GM21526 (cell line): ENCODE data around the gene PTGER4.
"Not testable (repeated sequence)": the region's sequence is repeated elsewhere in the genome, so short reads cannot be mapped to it uniquely, and the experiment has no call there.

Source experiments
- ATAC-seq: cut with Tn5 transposase; IDR thresholded peaks from one replicate; pipeline ENCODE4 v1.9.1; 2021; ENCODE audit warnings: moderate library complexity; ENCODE audit not compliant: unreplicated experiment, low FRiP score

PTGER4 gene

DNA sequence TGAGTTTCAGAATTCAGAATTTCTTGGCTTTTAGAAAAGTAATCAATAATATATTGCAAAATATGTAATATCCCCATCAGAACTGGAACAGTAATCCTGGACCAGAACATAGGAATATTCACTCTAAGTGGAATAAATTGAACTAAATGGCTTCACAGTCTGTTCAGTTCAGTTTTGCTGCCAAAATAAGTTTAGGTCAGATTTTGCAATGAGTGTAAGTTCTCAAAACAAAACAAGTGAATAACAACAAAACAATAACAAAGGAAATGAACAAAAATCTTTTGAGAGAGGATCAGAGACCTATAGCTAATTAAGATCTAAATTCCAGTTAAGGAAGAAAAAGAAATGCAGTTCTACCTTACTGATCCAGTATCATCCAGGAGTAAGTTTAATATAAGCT lies 9.3 kb downstream of the PTGER4 start:
- ATAC-seq = no peak

DNA sequence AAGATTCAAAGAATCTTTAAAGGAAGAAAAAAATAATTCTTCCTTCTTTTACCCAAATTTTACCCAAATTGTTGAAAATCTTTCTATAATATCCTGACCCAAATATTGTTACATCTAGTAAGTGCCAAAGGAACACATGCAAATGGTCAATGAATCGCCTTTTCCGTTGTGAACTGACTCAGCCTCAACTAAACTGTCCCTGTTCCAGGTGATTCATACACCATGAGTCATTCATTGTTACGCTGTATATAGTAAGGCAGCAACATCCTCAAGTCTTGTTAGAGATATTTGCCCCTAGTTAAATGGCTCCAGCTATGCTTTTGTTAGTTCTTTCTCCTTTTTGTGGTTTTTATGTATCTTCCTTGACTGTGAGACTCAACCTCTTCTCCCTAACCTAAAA lies 9.7 kb downstream of the PTGER4 start:
- ATAC-seq = no peak

DNA sequence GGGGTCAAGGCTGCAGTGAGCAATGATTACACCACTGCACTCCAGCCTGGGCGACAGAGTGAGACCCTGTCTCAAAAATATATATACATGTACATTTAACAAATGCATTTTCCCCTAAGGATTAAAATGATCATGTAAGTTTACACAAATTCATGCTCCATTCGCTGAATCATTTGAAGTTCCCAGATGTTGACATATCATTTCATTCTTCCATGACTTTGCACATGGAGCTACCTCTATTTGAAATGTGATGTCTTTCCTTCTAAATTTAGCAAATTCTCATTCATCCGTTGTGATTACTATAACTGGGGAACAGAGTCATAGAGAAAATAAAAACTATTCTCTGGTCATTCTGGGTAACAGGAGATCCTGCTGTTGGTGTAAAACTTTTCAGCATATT lies 10.6 kb downstream of the PTGER4 start:
- ATAC-seq = no peak

DNA sequence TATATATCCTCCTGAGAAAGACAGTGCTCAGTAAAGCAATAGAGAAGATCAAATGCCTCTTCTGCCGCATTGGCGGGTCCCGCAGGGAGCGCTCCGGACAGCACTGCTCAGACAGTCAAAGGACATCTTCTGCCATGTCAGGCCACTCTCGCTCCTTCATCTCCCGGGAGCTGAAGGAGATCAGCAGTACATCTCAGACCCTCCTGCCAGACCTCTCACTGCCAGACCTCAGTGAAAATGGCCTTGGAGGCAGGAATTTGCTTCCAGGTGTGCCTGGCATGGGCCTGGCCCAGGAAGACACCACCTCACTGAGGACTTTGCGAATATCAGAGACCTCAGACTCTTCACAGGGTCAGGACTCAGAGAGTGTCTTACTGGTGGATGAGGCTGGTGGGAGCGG lies 12.2 kb downstream of the PTGER4 start:
- no peak for ATAC-seq

DNA sequence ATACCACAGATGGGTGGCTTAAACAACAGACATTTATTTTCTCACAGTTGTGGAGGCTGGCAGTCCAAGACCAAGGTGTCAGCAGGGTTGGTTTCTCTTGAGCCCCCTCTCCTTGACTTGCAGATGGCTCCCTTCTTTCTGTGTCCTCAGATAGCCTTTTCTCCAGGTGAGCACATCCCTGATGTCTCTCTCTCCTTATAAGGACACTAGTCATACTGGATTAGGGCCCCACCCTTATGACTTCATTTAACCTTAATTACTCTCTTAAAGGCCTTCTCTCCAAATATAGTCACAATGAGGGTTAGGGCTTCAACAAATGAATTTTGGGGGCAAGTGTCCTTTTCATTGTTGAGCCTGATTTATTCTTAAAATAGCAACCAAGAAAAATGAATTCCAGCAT lies 14.7 kb downstream of the PTGER4 start:
- no peak for ATAC-seq

DNA sequence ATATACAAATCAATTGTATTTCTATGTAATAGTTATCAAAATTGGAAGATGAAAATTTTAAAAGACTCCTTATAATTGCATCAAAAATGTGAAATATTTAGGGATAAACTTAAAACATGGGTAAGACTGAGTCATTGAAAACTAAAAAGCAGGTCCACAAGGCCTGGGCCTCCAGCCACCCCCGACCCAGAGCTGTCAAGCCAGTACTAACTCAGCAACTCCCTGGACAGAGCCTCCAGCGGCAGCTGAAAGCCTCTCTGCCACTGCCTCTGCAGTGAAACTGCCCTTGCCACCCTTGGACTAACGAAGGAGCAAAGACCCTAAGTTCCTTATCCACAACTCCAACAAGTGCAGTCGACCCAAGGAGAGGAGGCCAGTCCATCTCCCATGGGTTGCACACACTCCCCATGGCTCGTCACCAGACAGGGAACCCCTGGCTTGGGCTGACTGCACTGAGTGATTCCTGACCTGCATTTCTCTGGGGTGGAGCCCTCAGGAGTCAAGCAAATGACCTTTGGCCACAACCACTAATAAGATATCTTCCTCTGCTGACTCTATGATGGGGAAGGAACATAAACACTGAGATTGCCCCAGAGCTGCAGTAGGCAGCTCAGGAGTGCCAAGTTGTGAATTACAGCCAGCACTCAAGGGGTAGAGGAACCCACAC lies 20.5 kb downstream of the PTGER4 start:
- no peak for ATAC-seq

DNA sequence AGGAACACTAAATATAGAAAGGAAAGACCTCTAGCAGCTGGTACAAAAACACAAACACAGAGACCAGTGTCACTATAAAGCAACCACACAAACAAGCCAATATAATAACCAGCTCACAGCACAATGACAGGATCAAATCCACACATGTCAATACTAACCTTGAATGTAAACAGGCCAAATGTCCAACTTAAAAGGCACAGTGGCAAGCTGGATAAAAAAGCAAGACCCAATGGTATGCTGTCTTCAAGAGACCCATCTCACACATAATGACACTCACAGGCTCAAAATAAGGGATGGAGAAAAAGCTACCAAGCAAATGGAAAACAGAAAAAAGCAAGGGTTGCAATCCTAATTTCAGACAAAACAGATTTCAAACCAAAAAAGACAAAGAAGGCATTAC lies 22.3 kb downstream of the PTGER4 start:
- not testable (repeated sequence) for ATAC-seq

DNA sequence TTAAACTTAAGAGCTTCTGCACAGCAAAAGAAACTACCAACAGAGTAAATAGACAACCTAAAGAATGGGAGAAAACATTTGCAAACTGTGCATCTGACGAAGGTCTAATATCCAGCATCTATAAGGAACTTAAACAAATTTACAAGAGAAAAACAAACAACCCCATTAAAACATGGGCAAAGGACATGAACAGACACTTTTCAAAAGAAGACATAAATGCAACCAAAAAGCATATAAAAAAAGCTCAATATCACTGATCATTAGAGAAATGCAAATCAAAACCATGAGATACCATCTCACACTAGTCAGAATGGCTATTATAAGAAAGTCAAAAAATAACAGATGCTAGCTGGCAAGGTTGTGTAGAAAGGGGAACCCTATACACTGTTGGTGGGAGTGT lies 25.8 kb downstream of the PTGER4 start:
- ATAC-seq = not testable (repeated sequence)

DNA sequence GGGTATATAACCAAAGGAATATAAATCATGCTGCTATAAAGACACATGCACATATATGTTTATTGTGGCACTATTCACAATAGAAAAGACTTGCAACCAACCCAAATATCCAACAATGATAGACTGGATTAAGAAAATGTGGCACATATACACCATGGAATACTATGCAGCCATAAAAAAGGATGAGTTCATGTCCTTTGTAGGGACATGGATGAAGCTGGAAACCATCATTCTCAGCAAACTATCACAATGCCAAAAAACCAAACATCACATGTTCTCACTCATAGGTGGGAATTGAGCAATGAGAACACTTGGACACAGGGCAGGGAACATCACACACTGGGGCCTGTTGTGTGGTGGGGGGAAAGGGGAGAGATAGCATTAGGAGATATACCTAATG lies 30.9 kb downstream of the PTGER4 start:
- ATAC-seq = not testable (repeated sequence)

DNA sequence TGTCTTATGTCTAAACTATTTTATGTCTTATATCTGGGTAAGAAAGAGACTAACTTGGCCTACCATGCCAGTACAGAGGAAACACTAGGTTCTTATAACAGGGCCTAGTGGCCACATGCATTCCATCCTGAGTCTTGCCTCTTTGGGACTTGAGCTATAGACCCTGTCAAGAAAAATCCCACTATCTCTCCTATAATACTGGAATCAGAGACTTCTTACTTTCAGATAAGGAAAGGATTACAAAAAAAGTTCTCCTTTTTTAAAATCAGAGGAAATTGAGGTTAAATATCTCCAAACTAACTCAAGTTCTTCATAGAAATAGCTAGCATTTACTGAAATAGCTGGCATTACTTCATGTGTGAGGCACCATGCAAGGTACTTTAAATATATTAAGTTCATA lies 34.3 kb downstream of the PTGER4 start:
- ATAC-seq = no peak

DNA sequence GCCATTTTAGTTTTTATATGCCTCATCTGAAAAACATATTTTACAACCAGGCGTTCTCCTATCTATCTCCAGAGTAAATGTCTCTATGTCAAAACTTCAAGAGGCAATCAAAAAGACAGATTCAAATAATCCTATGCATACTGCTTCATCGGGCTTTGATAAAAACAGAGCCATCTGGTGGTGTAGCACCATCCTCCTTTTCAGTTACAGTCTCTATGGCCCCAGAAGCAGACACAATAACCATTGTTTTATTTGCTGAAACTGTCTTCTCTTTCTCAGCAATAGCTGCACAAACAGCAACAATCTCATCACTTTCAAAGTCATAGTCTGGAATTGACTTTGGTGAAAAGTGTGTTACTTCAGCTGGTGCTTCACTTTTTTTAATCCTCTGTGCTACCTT lies 36.3 kb downstream of the PTGER4 start:
- no peak for ATAC-seq

DNA sequence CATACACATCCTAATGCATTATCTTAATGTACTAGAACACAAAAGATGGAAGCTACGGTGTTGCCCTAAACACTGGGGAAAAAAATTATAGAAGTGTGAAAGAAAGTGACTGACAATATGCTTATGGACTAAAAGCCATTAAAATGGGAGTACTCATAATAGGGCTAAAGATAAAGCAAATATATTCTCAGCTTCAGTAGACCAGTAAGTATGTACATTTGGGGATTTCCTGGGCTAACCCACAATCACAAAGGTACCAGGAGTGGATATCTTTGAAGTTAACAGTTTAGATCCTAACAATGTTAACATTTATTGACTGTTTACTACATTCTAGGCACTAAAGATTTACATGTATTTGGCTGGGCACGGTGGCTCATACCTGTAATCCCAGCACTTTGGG lies 36.9 kb downstream of the PTGER4 start:
- no peak for ATAC-seq

DNA sequence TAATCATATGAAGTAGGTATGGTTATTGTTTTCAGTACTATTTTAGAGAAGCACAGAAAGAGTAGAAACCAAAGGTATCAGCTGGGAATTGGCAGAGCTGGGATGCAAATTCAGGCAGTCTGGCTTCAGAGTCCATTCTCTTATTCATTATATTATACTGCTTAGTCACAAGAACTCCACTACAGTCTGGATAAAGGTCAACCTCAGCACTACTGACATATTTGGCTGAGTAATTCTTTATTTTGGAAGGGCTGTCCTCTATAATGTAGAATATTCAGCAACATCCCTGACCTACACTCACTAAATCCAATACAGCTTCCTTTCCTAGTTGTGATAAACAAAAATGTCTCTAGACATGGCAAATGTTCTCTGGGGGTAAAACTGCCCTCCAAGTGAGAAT lies 37.6 kb downstream of the PTGER4 start:
- ATAC-seq = no peak

DNA sequence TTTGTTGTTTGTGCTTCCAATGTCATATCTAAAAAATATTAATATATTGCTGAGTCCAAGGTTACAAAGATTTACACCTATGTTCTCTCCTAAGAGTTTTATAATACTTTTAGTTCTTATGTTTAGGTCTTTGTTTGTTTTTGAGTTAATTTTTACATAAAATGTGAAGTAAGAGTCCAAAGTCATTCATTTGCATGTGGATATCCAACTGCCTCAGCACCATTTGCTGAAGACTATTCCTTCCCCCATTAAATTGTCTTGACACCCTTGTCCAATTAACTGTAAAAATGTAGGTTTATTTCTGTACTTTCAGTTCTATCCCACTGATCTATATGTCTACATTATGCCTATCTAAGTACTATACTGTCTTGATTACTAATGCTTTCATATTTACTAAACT lies 40.4 kb downstream of the PTGER4 start:
- ATAC-seq = no peak

DNA sequence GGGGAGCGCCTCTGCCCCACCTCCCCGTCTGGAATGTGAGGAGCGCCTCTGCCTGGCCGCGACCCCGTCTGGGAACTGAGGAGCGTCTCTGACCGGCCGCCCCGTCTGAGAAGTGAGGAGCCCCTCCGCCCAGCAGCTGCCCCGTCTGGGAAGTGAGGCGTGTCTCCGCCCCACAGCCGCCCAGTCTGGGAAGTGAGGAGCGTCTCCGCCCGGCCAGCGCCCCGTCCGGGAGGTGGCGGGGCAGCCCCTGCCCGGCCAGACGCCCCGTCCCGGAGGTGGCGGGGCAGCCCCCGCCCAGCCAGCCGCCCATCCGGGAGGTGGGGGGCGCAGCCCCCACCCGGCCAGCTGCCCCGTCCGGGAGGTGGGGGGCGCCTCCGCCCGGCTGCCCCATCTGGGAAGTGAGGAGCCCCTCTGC lies 42.8 kb downstream of the PTGER4 start:
- ATAC-seq = not testable (repeated sequence)

DNA sequence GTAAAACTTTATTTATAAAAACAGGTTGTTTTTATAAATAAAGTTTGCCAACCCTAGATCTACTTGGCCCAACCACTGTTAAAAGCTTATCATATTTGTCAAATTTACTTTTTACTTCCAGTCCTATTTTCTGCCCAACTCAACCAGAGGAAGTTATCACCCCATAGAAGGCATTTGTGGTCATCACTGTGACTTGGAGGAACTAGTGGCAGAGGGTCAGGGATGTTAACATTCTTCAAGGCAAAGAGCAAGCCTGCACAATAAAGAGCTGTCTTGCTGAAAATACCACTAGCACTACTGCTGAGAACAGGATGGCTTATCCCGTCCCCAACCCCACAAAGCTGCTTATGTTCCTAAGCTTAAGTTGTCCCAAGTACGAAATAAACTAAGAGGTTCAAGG lies 53.7 kb downstream of the PTGER4 start:
- no peak for ATAC-seq

DNA sequence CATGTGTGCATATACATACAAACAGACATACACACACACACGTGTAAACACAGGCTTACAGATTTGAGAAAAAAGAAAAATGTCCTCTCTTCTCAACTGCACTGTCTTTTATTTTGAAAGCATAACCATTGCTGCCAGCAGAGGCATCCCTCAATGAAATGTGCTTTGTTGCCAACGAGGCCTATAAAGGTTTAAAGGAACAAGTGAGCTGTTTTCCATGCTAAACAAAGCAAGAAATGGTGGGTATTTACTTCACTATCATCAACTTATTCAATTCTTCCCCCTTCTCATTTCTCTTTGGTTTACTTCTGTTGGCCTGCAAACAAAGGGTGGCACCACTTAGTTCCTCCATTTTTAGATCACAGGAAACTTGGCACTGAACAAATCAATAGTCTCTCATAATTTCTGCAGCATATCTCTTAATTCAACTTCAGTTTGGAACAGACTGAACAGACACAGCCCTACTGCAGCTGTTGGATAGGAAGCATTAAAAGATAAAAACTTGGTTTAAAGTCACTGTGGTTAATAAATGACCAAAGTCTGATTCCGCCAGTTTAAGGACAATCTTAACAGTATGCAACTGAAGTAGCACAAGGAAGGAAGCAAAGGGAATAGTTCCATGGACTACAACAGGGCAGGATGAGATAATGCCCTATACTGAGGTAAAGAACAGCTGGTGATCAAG lies 54.3 kb downstream of the PTGER4 start:
- no peak for ATAC-seq

DNA sequence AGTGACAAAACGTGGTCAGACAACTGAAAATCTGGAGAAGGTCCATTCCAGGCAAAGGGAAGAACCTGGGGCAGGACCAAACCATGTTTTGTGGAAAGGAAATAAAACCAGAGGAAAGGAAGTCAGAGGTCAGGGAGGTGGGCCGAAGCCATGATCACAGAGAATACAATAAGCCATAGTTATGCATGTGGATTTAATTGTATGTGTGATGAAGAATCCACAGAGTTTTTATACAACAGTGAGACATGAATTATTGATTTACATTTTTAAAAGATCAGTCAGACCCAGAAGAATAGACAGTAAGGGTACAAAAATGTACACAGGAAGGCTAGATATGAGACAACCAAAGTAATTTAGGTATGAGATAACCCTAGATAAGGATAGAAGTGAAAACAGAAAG lies 55.3 kb downstream of the PTGER4 start:
- no peak for ATAC-seq

DNA sequence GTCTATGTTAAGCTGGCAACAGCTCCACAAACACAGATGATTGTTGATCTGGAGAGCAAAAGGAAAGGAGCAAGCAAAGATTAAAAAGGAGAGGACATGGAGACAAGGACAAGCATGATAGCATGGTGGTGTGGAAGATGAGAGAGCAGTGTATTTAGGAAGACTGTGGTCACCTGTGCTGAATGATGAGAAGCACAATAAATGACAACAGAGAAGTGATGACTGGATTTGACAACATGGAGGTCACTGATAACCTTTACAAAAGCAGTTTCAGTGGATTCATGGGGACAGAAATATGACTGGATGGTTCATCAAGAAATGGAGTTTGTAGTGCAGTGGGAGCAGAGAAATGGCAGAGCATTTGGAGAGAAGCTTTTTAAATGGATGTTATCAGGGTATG lies 55.9 kb downstream of the PTGER4 start:
- ATAC-seq = no peak

DNA sequence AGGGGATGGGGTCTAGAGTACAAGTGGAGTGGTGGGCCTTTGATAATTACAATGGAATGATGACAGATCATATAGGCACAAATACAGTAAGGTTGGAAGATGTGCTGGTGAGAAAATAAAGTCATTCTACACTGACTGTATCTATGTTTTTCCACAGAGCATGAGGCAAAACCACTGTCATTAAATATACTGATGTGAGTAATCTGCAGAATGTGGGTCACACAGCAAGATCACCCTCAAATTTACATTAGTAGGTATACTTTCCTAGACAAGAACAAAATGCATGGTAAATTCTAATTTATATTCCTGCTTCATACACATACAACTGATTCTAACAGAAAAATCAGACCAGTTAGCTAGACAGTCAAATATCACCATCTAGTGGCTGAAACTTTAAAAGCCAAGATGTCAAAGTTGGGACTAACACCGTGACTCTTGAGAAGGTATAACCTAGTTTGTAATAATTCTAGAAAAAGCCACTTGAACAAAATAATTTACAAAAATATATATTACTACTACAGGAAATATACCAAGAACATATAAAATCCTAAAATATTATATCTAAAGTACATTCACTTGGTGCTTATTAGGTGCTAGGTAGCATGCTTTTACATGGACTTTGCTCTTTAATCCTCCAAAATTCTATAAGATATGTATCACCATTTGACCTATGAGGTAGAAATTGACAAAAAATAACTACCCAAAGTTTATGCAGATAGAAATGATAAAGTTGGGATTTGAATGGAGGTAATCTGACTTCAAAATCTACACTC lies 56.6 kb downstream of the PTGER4 start:
- ATAC-seq = no peak

DNA sequence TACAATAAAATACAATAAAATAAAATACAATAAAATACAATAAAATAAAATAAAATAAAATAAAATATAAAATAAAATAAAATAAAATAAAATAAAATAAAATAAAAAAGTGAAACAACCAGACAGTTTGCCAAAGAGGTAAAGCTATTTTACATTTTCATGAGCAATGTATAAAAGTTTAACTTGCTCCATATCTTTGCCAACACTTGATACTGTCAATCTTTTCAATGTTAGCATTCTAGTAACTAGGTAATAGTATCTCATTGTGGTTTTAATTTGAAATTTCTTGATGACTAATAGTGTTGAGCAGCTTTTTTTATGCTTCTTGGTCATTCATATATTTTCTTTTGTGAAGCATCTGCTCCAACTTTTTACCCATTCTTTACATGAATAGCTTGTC lies 58.8 kb downstream of the PTGER4 start:
- ATAC-seq = no peak
